Left lung (tissue), 10 donors: ENCODE measurements around the gene PAPOLB. TPM values are rescaled to one million over a fixed set of nuclear protein-coding genes. Genes with fewer than 3 reads are reported as not detected.

Experiments used
- ATAC-seq: fragments of 200-7000 bp; cut with Tn5 transposase; one replicate; pipeline ENCODE4 v1.9.1; 2020; ENCODE audit warnings: moderate library complexity
- DNase-seq, 4 donors: peaks; one replicate each; pipeline ENCODE4 v3.0.0-alpha.2; 2013 to 2020
- H3K27ac ChIP-seq, 2 donors: fragments of 200-600 bp; sonication (generic) in 1 of 2; one replicate each; pipeline versions ENCODE4 v1.5.0 to v1.8.0; 2020 to 2021
- H3K27me3 ChIP-seq, 2 donors: fragments of 200-600 bp; sonication (generic) in 1 of 2; one replicate each; pipeline versions ENCODE4 v1.5.0 to v1.8.0; 2020 to 2021
- H3K36me3 ChIP-seq, 2 donors: fragments of 200-600 bp; sonication (generic) in 1 of 2; one replicate each; pipeline versions ENCODE4 v1.5.0 to v1.8.0; 2020 to 2021
- H3K4me1 ChIP-seq, 2 donors: fragments of 200-600 bp; one replicate each; pipeline ENCODE4 v1.8.0; 2021
- H3K4me3 ChIP-seq, 2 donors: fragments of 200-600 bp; sonication (generic) in 1 of 2; one replicate each; pipeline versions ENCODE4 v1.5.0 to v1.8.0; 2020 to 2021; ENCODE audit warnings: mild to moderate bottlenecking in 1 of 2
- H3K9me3 ChIP-seq, 2 donors: fragments of 200-600 bp; sonication (generic) in 1 of 2; one replicate each; pipeline versions ENCODE4 v1.5.0 to v1.8.0; 2020 to 2021
- CTCF ChIP-seq, 2 donors: fragments of 200-600 bp; sonication (generic) in 1 of 2; IDR thresholded peaks; one replicate each; pipeline versions ENCODE4 v1.5.0 to v1.8.0; 2021; ENCODE audit warnings: antibody characterized with exemption in 2 of 2
- intact Hi-C, 2 donors: fragments of 100-400 bp; cut with DNase I; formaldehyde crosslinking; loops; one replicate each; pipeline versions ENCODE4 v1.11.2 to v1.14.2; 2022
- polyA plus RNA-seq, 6 donors: library from polyadenylated mRNA; unstranded; fragments of 120-200 nt; gene quantifications; one replicate each; pipeline ENCODE4 v1.2.1, GENCODE V29; 2013; ENCODE audit not compliant: insufficient read length in 6 of 6
- total RNA-seq, 2 donors: library from RNA; stranded (reverse); fragmentation: NEBNext Ultra II Directional; extraction: Animal tissue kit (Norgen Biotek cat#: 25700); gene quantifications; one replicate each; pipeline ENCODE4 v1.2.1, GENCODE V29; 2021
- donor health status: DM: no; HTN: yes; CAD: no.
- donor health status: DM: no; HTN: no; CAD: no.

The PAPOLB gene
- total and polyA plus RNA-seq, 8 donors = 0.07 to 0.24 (median 0.14) TPM

- DNase-seq (no peak), ATAC-seq (no peak)
- Histone ChIP-seq H3K36me3 (no peaks in the 10 kb centered on the region), H3K4me3 (no peak overlapping the region), H3K27ac (no peak overlapping the region), H3K4me1 (peaks cover 4 to 18% of the 10 kb centered on the region in 2 donors), H3K9me3 (no peaks in the 10 kb centered on the region), H3K27me3 (peaks cover 0 to 30% of the 10 kb centered on the region in 2 donors)
- TF ChIP-seq CTCF (IDR thresholded peaks at IDR 0.05) = no peak
- intact Hi-C loops = no loop called here
Observed at GRCh38 chr7:4879396-4880081, 17.7 kb upstream of the PAPOLB start.

GRCh38 chr7:4878336-4879335, 16.8 kb upstream of the PAPOLB start:
- peaks cover 0 to 23% of the 10 kb centered on the region in 2 donors for H3K27me3 ChIP-seq
- H3K36me3 ChIP-seq = no peaks in the 10 kb centered on the region
- peaks cover 4 to 18% of the 10 kb centered on the region in 2 donors for H3K4me1 ChIP-seq
- H3K27ac ChIP-seq = no peak overlapping the region
- no peaks in the 10 kb centered on the region for H3K9me3 ChIP-seq
- no peak for DNase-seq
- no peak overlapping the region for H3K4me3 ChIP-seq
- intact Hi-C loops = no loop called here
- no peak for ATAC-seq
- no peak for TF ChIP-seq CTCF (IDR thresholded peaks at IDR 0.05)

GRCh38 chr7:4876586-4876985, 14.8 kb upstream of the PAPOLB start:
- H3K4me3 ChIP-seq = no peak overlapping the region
- ATAC-seq = no peak
- H3K27me3 ChIP-seq = peaks cover 0 to 8% of the 10 kb centered on the region in 2 donors
- no peaks in the 10 kb centered on the region for H3K9me3 ChIP-seq
- H3K4me1 ChIP-seq = peaks cover 0 to 1% of the 10 kb centered on the region in 2 donors
- no peak overlapping the region for H3K27ac ChIP-seq
- no peak for DNase-seq
- intact Hi-C loops = no loop called here
- no peak for TF ChIP-seq CTCF (IDR thresholded peaks at IDR 0.05)
- no peaks in the 10 kb centered on the region for H3K36me3 ChIP-seq

- Histone ChIP-seq H3K4me3 (no peak overlapping the region), H3K27ac (no peak overlapping the region), H3K27me3 (peaks cover 0 to 16% of the 10 kb centered on the region in 2 donors), H3K36me3 (no peaks in the 10 kb centered on the region), H3K4me1 (no peaks in the 10 kb centered on the region), H3K9me3 (no peaks in the 10 kb centered on the region)
- no peak for DNase-seq
- intact Hi-C loops = no loop called here
- no peak for TF ChIP-seq CTCF (IDR thresholded peaks at IDR 0.05)
- no peak for ATAC-seq
Observed at GRCh38 chr7:4875391-4875790, 13.6 kb upstream of the PAPOLB start.
